RWPE1 (cell line): ENCODE results near the gene MSTN.
A peak's percentile ranks its signal among the peaks of the same experiment; 100 is the strongest.
"Not testable (repeated sequence)": the region's sequence is repeated elsewhere in the genome, so short reads cannot be mapped to it uniquely, and the experiment has no call there.

Experiments
- CTCF ChIA-PET: fragments of 350-600 bp; sonication (Branson Sonifier 250); formaldehyde crosslinking; extraction: SDS; loops from one replicate; lab custom pipeline; 2021; lab: Yijun Ruan, JAX
- POLR2A ChIA-PET: fragments of 400-600 bp; formaldehyde crosslinking; extraction: SDS; loops from one replicate; lab custom pipeline; 2020; ENCODE audit warnings: antibody characterized with exemption; ENCODE audit not compliant: low non-redundant PET; lab: Yijun Ruan, JAX
- DNase-seq: peaks from one replicate; pipeline ENCODE4 v3.0.0; 2012; ENCODE audit warnings: low spot score
- H3K27ac ChIP-seq: fragments of 450-650 bp; 2 replicates; pipeline ENCODE4 v1.5.1; 2017
- CTCF ChIP-seq: fragments of 450-650 bp; conservative IDR thresholded peaks from 2 replicates; pipeline ENCODE4 v1.5.1; 2017; ENCODE audit warnings: low read depth, mild to moderate bottlenecking

Gene MSTN

GRCh38 chr2:190043441-190043840, 19.1 kb downstream of the MSTN start:
- ChIA-PET CTCF (no interaction called here), POLR2A (no interaction called here)
- TF ChIP-seq CTCF: no peak
- no peak for DNase-seq
- H3K27ac ChIP-seq: no peak overlapping the region

GRCh38 chr2:190036071-190036470, 26.5 kb downstream of the MSTN start:
- no peak overlapping the region for H3K27ac ChIP-seq
- DNase-seq: no peak
- ChIA-PET POLR2A (no interaction called here), CTCF (interaction anchor here (0.5 to 0.6 kb wide), 2 partner anchors 13 to 77 kb away, joined by 3 to 4 read pairs; no protein-coding TSS in a partner anchor)
- TF ChIP-seq CTCF: no peak

GRCh38 chr2:190034417-190034816, 28.1 kb downstream of the MSTN start:
- POLR2A ChIA-PET, CTCF ChIA-PET, H3K27ac ChIP-seq, DNase-seq: not testable (repeated sequence)

GRCh38 chr2:190031969-190032618, 30.4 kb downstream of the MSTN start:
- no peak for DNase-seq
- ChIA-PET CTCF (interaction anchor here (0.7 kb wide), 1 partner anchor 103 kb away, joined by 6 read pairs; no protein-coding TSS in a partner anchor), POLR2A (no interaction called here)
- H3K27ac ChIP-seq: no peak overlapping the region
- TF ChIP-seq CTCF: no peak

GRCh38 chr2:190023860-190024259, 38.7 kb downstream of the MSTN start:
- DNase-seq: peak; percentile 16
- ChIA-PET POLR2A (no interaction called here), CTCF (interaction anchor here (0.6 to 1.0 kb wide), 5 partner anchors 47 to 211 kb away, joined by 3 to 4 read pairs (median 3); no protein-coding TSS in a partner anchor)
- TF ChIP-seq CTCF: peak; percentile 42
- H3K27ac ChIP-seq: no peak overlapping the region

- ChIA-PET CTCF (interaction anchor here (0.6 kb wide), 1 partner anchor 105 kb away, joined by 5 read pairs; no protein-coding TSS in a partner anchor), POLR2A (no interaction called here)
- TF ChIP-seq CTCF: no peak
- no peak overlapping the region for H3K27ac ChIP-seq
- no peak for DNase-seq
Observed at GRCh38 chr2:190020720-190021119, 41.8 kb downstream of the MSTN start.

- no peak for TF ChIP-seq CTCF
- no peak for DNase-seq
- POLR2A ChIA-PET: no interaction called here
- CTCF ChIA-PET: no interaction called here
- H3K27ac ChIP-seq: no peak overlapping the region
Observed at GRCh38 chr2:190017837-190018236, 44.7 kb downstream of the MSTN start.

- CTCF ChIA-PET, H3K27ac ChIP-seq, DNase-seq, POLR2A ChIA-PET: not testable (repeated sequence)
Observed at GRCh38 chr2:190015969-190016368, 46.6 kb downstream of the MSTN start.
